ENCODE data around the gene CYP46A1.

The CYP46A1 gene

GRCh38 chr14:99773521-99774497 lies 89.7 kb downstream of the CYP46A1 start:
- H3K9me3 ChIP-seq, result no peaks in the 10 kb centered on the region
- no peak for TF ChIP-seq CTCF (IDR thresholded peaks at IDR 0.05)
- H3K4me1 ChIP-seq (ENCODE audit: control insufficient read depth in 1 of 2, insufficient read depth in 1 of 2, low read depth in 1 of 2, low read length in 1 of 2), result no peaks in the 10 kb centered on the region
- no peak overlapping the region for H3K27ac ChIP-seq
- peaks cover 51% of the 10 kb centered on the region for H3K27me3 ChIP-seq
- H3K4me3 ChIP-seq (ENCODE audit: low read depth in 1 of 2, low read length in 1 of 2), result no peak overlapping the region
- H3K36me3 ChIP-seq, result no peaks in the 10 kb centered on the region

DNA sequence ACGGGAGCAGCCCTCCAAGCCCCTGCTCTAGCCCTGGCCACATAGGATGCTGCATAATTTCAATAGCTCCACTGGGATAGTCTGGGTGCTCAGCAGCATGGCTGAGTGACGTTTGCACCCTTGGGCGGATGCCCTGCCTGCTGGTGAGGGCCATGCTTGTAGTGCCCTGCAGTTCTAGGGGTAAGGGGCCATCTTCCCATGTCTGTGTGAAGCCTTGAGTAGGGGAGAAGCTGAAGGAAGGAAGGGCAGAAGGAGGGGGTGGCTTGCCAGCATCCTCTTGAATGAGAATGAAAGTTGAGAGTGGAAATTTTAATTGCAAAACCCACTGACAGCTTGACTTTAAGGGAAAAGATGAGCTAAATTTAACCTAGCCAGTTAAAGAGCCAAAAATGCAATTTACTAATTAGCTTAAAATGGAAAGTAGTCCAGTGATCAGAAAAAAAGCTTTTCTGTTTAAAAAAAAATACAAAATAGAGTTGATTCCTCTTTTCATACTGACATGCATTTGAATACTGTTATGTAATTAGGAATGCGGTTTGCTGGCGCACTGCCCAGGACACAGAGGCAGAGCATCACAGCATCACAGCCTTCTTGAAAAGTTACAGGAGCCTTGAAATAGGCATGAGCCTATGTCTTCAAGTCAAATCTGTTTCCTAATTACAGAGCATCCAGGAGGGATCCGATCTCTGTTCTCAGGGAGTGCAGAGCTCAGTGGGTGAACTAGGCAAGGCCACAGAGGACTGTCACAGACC lies 90.6 kb downstream of the CYP46A1 start:
- Histone ChIP-seq H3K9me3 (no peaks in the 10 kb centered on the region), H3K4me1 (ENCODE audit: control insufficient read depth in 1 of 2, insufficient read depth in 1 of 2, low read depth in 1 of 2, low read length in 1 of 2) (no peaks in the 10 kb centered on the region), H3K36me3 (no peaks in the 10 kb centered on the region), H3K27ac (no peak overlapping the region), H3K4me3 (ENCODE audit: low read depth in 1 of 2, low read length in 1 of 2) (no peak overlapping the region), H3K27me3 (peaks cover 56% of the 10 kb centered on the region)
- no peak for TF ChIP-seq CTCF (IDR thresholded peaks at IDR 0.05)

- Histone ChIP-seq H3K27me3 (peaks cover 60% of the 10 kb centered on the region), H3K4me1 (ENCODE audit: control insufficient read depth in 1 of 2, insufficient read depth in 1 of 2, low read depth in 1 of 2, low read length in 1 of 2) (no peaks in the 10 kb centered on the region), H3K36me3 (no peaks in the 10 kb centered on the region), H3K27ac (no peak overlapping the region), H3K9me3 (no peaks in the 10 kb centered on the region), H3K4me3 (ENCODE audit: low read depth in 1 of 2, low read length in 1 of 2) (no peak overlapping the region)
- TF ChIP-seq CTCF (IDR thresholded peaks at IDR 0.05), result no peak
Measured at GRCh38 chr14:99775351-99775750, 91.3 kb downstream of the CYP46A1 start.
